RWPE2 (cell line): ENCODE measurements around the gene CCAR1.

ENCODE experiments used
- ATAC-seq: fragments of 200-7000 bp; cut with Tn5 transposase; 3 replicates; pipeline ENCODE4 v1.9.1; 2021; ENCODE audit warnings: low read depth
- DNase-seq: peaks from one replicate; pipeline ENCODE4 v3.0.0-alpha.2; 2020; ENCODE audit warnings: low spot score
- H3K27ac ChIP-seq: fragments of 450-650 bp; 2 replicates; pipeline ENCODE4 v1.5.1; 2017; ENCODE audit warnings: mild to moderate bottlenecking; ENCODE audit not compliant: poor library complexity, severe bottlenecking
- H3K27me3 ChIP-seq: fragments of 250-450 bp; sonication (Bioruptor Pico); 2 replicates; pipeline ENCODE4 v1.5.1; 2021; ENCODE audit warnings: mild to moderate bottlenecking, moderate library complexity; ENCODE audit not compliant: insufficient read depth, poor library complexity, severe bottlenecking
- H3K36me3 ChIP-seq: fragments of 250-450 bp; sonication (Bioruptor Pico); 2 replicates; pipeline ENCODE4 v1.5.1; 2020; ENCODE audit warnings: low read depth, mild to moderate bottlenecking, moderate library complexity
- H3K4me1 ChIP-seq: fragments of 250-450 bp; sonication (Bioruptor Pico); 2 replicates; pipeline ENCODE4 v1.5.1; 2021; ENCODE audit warnings: mild to moderate bottlenecking, moderate library complexity; ENCODE audit not compliant: insufficient read depth, poor library complexity, severe bottlenecking
- H3K4me3 ChIP-seq: fragments of 250-450 bp; sonication (Bioruptor Pico); 2 replicates; pipeline ENCODE4 v1.5.1; 2021; ENCODE audit warnings: mild to moderate bottlenecking, moderate library complexity; ENCODE audit not compliant: severe bottlenecking
- H3K9me3 ChIP-seq: fragments of 250-450 bp; sonication (Bioruptor Pico); 2 replicates; pipeline ENCODE4 v1.5.1; 2021; ENCODE audit warnings: mild to moderate bottlenecking, moderate library complexity; ENCODE audit not compliant: severe bottlenecking
- CTCF ChIP-seq: fragments of 450-650 bp; IDR thresholded peaks from one replicate; pipeline ENCODE4 v1.5.1; 2017; ENCODE audit warnings: mild to moderate bottlenecking, moderate library complexity; ENCODE audit not compliant: poor library complexity, severe bottlenecking

Gene CCAR1

GRCh38 chr10:68720793-68721672, at the start of gene CCAR1:
Gene CCAR1, plus strand, starts transcription at chr10:68721239. Its CDS starts 1,266 bp downstream, at chr10:68722505.
- peaks cover 38% of the 10 kb centered on the region for H3K36me3 ChIP-seq
- H3K27me3 ChIP-seq: no peaks in the 10 kb centered on the region
- peak within 1 kb of the TSS; percentile 82 for H3K4me3 ChIP-seq
- H3K4me1 ChIP-seq: peaks cover 3% of the 10 kb centered on the region
- DNase-seq (peak; percentile 97), ATAC-seq (peak; percentile 99)
- no peak for TF ChIP-seq CTCF
- no peaks in the 10 kb centered on the region for H3K9me3 ChIP-seq
- peak within 1 kb of the TSS; percentile 75 for H3K27ac ChIP-seq

GRCh38 chr10:68684413-68684812, 36.6 kb upstream of the CCAR1 start:
- H3K9me3 ChIP-seq: no peaks in the 10 kb centered on the region
- no peak for DNase-seq
- TF ChIP-seq CTCF: no peak
- H3K36me3 ChIP-seq: no peaks in the 10 kb centered on the region
- ATAC-seq: no peak
- H3K4me3 ChIP-seq: no peak overlapping the region
- no peaks in the 10 kb centered on the region for H3K27me3 ChIP-seq
- no peak overlapping the region for H3K27ac ChIP-seq
- no peaks in the 10 kb centered on the region for H3K4me1 ChIP-seq

GRCh38 chr10:68696018-68696417, 25.0 kb upstream of the CCAR1 start:
- DNase-seq: no peak

GRCh38 chr10:68697106-68697505, 23.9 kb upstream of the CCAR1 start:
- H3K36me3 ChIP-seq: no peaks in the 10 kb centered on the region
- TF ChIP-seq CTCF: no peak
- no peak overlapping the region for H3K4me3 ChIP-seq
- no peak overlapping the region for H3K27ac ChIP-seq
- H3K9me3 ChIP-seq: no peaks in the 10 kb centered on the region
- no peaks in the 10 kb centered on the region for H3K4me1 ChIP-seq
- no peak for DNase-seq
- no peak for ATAC-seq
- no peaks in the 10 kb centered on the region for H3K27me3 ChIP-seq

More at GRCh38 chr10:68696018-68696417, 25.0 kb upstream of the CCAR1 start:
- H3K4me1 ChIP-seq: no peaks in the 10 kb centered on the region
- no peak for TF ChIP-seq CTCF
- H3K27me3 ChIP-seq: no peaks in the 10 kb centered on the region
- no peak for ATAC-seq
- no peaks in the 10 kb centered on the region for H3K9me3 ChIP-seq
- H3K4me3 ChIP-seq: no peak overlapping the region
- H3K36me3 ChIP-seq: no peaks in the 10 kb centered on the region
- no peak overlapping the region for H3K27ac ChIP-seq

- TF ChIP-seq CTCF: no peak
- H3K36me3 ChIP-seq: no peaks in the 10 kb centered on the region
- no peak for ATAC-seq
- H3K9me3 ChIP-seq: no peaks in the 10 kb centered on the region
- no peaks in the 10 kb centered on the region for H3K27me3 ChIP-seq
- H3K4me3 ChIP-seq: no peak overlapping the region
- H3K4me1 ChIP-seq: no peaks in the 10 kb centered on the region
- H3K27ac ChIP-seq: no peak overlapping the region
- no peak for DNase-seq
Observed at GRCh38 chr10:68700197-68700596, 20.8 kb upstream of the CCAR1 start.
